Body of pancreas (tissue), 4 donors: Measurements from ENCODE around the gene ARHGEF7. TPM values are rescaled to one million over a fixed set of nuclear protein-coding genes. Genes with fewer than 3 reads are reported as not detected.

Experiments
- ATAC-seq: fragments of 150-250 bp; one replicate; pipeline ENCODE4 v1.9.1; 2016
- DNase-seq, 4 donors: peaks; one replicate each; pipeline ENCODE4 v3.0.0-alpha.2; 2019
- H3K27ac ChIP-seq, 4 donors: fragments of 200-600 bp; sonication (generic); 1 replicate in 3 of 4; 2 replicates in 1 of 4; pipeline versions ENCODE4 v1.5.1 to v1.6.1; 2016 to 2019; ENCODE audit warnings: mild to moderate bottlenecking in 1 of 4, mixed read lengths in 1 of 4, moderate library complexity in 1 of 4
- H3K27me3 ChIP-seq, 2 donors: fragments of 200-600 bp; sonication (generic); one replicate each; pipeline ENCODE4 v1.6.0; 2016; ENCODE audit warnings: mild to moderate bottlenecking in 1 of 2
- H3K36me3 ChIP-seq, 2 donors: fragments of 200-600 bp; sonication (generic); replicated peaks in 1 of 2; 2 replicates each; pipeline ENCODE4 v1.5.1; 2016; ENCODE audit warnings: low read depth in 2 of 2; ENCODE audit not compliant: insufficient read depth in 1 of 2
- H3K4me1 ChIP-seq: fragments of 200-600 bp; sonication (generic); one replicate; pipeline ENCODE4 v1.6.0; 2016
- H3K4me3 ChIP-seq, 2 donors: fragments of 200-600 bp; sonication (generic); 1 replicate in 1 of 2; 2 replicates in 1 of 2; pipeline ENCODE4 v1.5.1; 2016 to 2019
- H3K9me3 ChIP-seq, 3 donors: fragments of 200-600 bp; sonication (generic); 1 replicate in 2 of 3; 2 replicates in 1 of 3; pipeline ENCODE4 v1.5.1; 2016
- POLR2A ChIP-seq, 3 donors: fragments of 450-650 bp; IDR thresholded peaks; one replicate each; pipeline ENCODE4 v1.6.1; 2016; ENCODE audit warnings: antibody characterized with exemption in 3 of 3, mild to moderate bottlenecking in 2 of 3
- WGBS, 2 donors: methylation state at CpG; one replicate each; pipeline ENCODE4 v1.1.5; 2017; 5-methylcytosine and 5-hydroxymethylcytosine counted together
- intact Hi-C: fragments of 100-400 bp; cut with DNase I; formaldehyde crosslinking; loops from one replicate; pipeline ENCODE4 v1.15.1; 2023
- total RNA-seq, 2 donors: library from RNA; depleted of rRNA; stranded (reverse); fragments of >200 nt; gene quantifications; one replicate each; pipeline ENCODE4 v1.1.0, GENCODE V29; 2016
- TF ChIP-seq, protein P1 (sequence below), 7 experiments: fragments of 450-650 bp in 4 of 7; fragments of 200-600 bp in 3 of 7; sonication (generic) in 3 of 7; IDR thresholded peaks; one replicate each; pipeline ENCODE4 v1.5.1; 2016 to 2019; ENCODE audit warnings: antibody characterized with exemption in 7 of 7

Gene ARHGEF7
- total RNA-seq, 2 donors from 2014 or later = 27.5 to 81.4 TPM

DNA sequence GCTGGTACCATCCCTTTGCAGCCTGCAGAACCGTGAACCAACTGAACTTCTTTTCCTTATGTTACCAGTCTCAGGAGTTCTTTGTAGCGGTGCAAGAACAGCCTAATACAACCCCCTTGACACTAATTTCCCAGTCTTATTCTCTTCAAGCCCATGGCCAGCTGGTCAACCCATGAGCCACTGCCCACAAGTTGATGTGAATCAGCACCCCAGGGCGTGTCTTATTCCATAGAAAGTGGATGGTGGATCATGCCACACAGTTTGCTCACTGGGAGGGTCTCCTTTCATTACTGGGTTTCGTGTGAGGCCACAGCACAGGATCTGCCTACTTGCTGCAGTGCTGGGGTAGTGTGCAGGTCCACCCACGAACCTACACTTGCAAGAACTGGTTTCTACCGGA is 232.3 kb downstream of the ARHGEF7 start:
- H3K27me3 ChIP-seq = no peaks in the 10 kb centered on the region
- TF ChIP-seq POLR2A (IDR thresholded peaks at IDR 0.05) = no peak
- TF ChIP-seq, protein P1, sequence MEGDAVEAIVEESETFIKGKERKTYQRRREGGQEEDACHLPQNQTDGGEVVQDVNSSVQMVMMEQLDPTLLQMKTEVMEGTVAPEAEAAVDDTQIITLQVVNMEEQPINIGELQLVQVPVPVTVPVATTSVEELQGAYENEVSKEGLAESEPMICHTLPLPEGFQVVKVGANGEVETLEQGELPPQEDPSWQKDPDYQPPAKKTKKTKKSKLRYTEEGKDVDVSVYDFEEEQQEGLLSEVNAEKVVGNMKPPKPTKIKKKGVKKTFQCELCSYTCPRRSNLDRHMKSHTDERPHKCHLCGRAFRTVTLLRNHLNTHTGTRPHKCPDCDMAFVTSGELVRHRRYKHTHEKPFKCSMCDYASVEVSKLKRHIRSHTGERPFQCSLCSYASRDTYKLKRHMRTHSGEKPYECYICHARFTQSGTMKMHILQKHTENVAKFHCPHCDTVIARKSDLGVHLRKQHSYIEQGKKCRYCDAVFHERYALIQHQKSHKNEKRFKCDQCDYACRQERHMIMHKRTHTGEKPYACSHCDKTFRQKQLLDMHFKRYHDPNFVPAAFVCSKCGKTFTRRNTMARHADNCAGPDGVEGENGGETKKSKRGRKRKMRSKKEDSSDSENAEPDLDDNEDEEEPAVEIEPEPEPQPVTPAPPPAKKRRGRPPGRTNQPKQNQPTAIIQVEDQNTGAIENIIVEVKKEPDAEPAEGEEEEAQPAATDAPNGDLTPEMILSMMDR (IDR thresholded peaks at IDR 0.05) = no peak
- ATAC-seq = no peak

DNA sequence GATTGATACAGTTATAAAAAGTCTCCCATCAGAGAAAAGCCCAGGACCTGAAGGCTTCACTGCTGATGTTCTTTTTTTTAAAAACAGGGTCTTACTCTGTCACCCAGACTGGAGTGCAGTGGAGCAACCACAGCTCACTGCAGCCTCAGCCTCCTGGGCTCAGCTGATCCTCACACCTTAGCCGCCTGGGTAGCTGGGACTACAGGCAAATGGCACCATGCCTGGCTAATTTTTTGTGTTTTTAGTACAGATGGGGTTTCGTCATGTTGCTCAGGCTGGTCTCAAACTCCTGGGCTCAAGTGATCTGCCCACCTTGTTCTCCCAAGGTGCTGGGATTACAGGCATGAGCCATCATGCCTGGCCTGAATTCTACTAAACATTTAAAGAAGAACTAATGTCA is 238.4 kb downstream of the ARHGEF7 start:
- 92 to 95% methylated on average over 2 of the region's 2 CpGs for WGBS, 2 donors
- H3K4me1 ChIP-seq = no peaks in the 10 kb centered on the region
- TF ChIP-seq, protein P1 (IDR thresholded peaks at IDR 0.05) = no peak
- no peak for TF ChIP-seq POLR2A (IDR thresholded peaks at IDR 0.05)
- H3K36me3 ChIP-seq = no peaks in the 10 kb centered on the region
- ATAC-seq (no peak), DNase-seq (no peak)
- H3K27me3 ChIP-seq = no peaks in the 10 kb centered on the region
- no peaks in the 10 kb centered on the region for H3K9me3 ChIP-seq
- intact Hi-C loops = no loop called here
- H3K27ac ChIP-seq = no peak overlapping the region
- H3K4me3 ChIP-seq = no peak overlapping the region

More for the DNA sequence above, 232.3 kb downstream of the ARHGEF7 start:
- Histone ChIP-seq H3K36me3 (no peaks in the 10 kb centered on the region), H3K27ac (no peak overlapping the region), H3K9me3 (no peaks in the 10 kb centered on the region), H3K4me3 (no peak overlapping the region), H3K4me1 (no peaks in the 10 kb centered on the region)
- no peak for DNase-seq
- intact Hi-C loops = no loop called here
- 86 to 92% methylated on average over 5 to 6 of the region's 6 CpGs for WGBS, 2 donors

DNA sequence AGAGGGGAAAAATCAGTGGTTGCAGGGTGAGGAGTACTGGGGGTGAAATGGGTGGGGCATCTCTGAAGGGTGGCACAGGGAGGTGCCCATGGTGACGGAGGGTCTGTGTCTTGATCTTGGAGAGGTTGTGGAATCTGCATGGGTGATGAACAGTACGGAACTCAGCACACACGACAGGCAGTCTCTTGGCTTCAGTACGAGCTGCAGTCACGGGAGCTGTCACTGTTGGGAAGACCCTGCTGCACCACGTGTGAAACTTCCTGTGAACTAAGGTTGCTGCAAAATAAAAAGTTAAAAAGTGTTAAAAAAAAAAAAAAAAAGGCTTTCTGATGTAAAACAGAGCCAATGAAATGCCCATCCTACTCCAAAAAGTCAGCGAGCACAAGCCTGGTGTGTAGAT is 239.7 kb downstream of the ARHGEF7 start:
- no peak overlapping the region for H3K4me3 ChIP-seq
- 59 to 66% methylated on average over 7 of the region's 7 CpGs for WGBS, 2 donors
- no peaks in the 10 kb centered on the region for H3K9me3 ChIP-seq
- TF ChIP-seq, protein P1 (IDR thresholded peaks at IDR 0.05) = no peak
- TF ChIP-seq POLR2A (IDR thresholded peaks at IDR 0.05) = no peak
- H3K4me1 ChIP-seq = no peaks in the 10 kb centered on the region
- intact Hi-C loops = no loop called here
- no peaks in the 10 kb centered on the region for H3K36me3 ChIP-seq
- no peak overlapping the region for H3K27ac ChIP-seq
- DNase-seq (no peak), ATAC-seq (no peak)
- H3K27me3 ChIP-seq = no peaks in the 10 kb centered on the region

Other genes with a start within 250 kb of the ARHGEF7 start
- 100 to 1,000 TPM; 117 to 124 TPM for gene ANKRD10, start 200.2 kb upstream of the ARHGEF7 start, total RNA-seq
- gene TEX29, start 205.3 kb downstream of the ARHGEF7 start, total RNA-seq = not detected